DMS79 (cell line): ENCODE results near the gene ERFL.

Source experiments
- DNase-seq: peaks from one replicate; lab custom pipeline; 2025; lab: John Stamatoyannopoulos, UW

Gene ERFL

GRCh38 chr19:41928221-41928683 lies at the start of gene ERFL:
Gene ERFL, minus strand, starts transcription at chr19:41928449. Its CDS starts 15,530 bp downstream, at chr19:41912919.
- no peak for DNase-seq

- DNase-seq = no peak
Observed at GRCh38 chr19:41977916-41978315, 49.7 kb upstream of the ERFL start.

GRCh38 chr19:41974652-41975051 lies 46.4 kb upstream of the ERFL start:
- DNase-seq = no peak

- no peak for DNase-seq
Observed at GRCh38 chr19:41971363-41971762, 43.1 kb upstream of the ERFL start.

- DNase-seq = no peak
Observed at GRCh38 chr19:41969772-41970458, 41.7 kb upstream of the ERFL start.

GRCh38 chr19:41968751-41969595 lies 40.7 kb upstream of the ERFL start:
- DNase-seq = no peak

- DNase-seq = no peak
Observed at GRCh38 chr19:41967054-41967783, 39.0 kb upstream of the ERFL start.

- DNase-seq = no peak
Observed at GRCh38 chr19:41965106-41965505, 36.9 kb upstream of the ERFL start.

GRCh38 chr19:41960973-41961372 lies 32.7 kb upstream of the ERFL start:
- DNase-seq = no peak

- peak; percentile 91 for DNase-seq
Observed at GRCh38 chr19:41959056-41960053, 31.1 kb upstream of the ERFL start, which contains the start of gene RABAC1. Gene RABAC1, minus strand, starts transcription at chr19:41959321. Its CDS starts 29 bp downstream, at chr19:41959292.

- DNase-seq = peak; percentile 42
Observed at GRCh38 chr19:41958367-41959055, 30.3 kb upstream of the ERFL start.

GRCh38 chr19:41957838-41958366 lies 29.7 kb upstream of the ERFL start:
- peak; percentile 82 for DNase-seq

- DNase-seq = no peak
Observed at GRCh38 chr19:41957161-41957837, 29.1 kb upstream of the ERFL start.

- DNase-seq = no peak
Observed at GRCh38 chr19:41956621-41957020, 28.4 kb upstream of the ERFL start.

GRCh38 chr19:41955521-41955920 lies 27.3 kb upstream of the ERFL start:
- no peak for DNase-seq

GRCh38 chr19:41951686-41952172 lies 23.5 kb upstream of the ERFL start:
- peak; percentile 24 for DNase-seq

GRCh38 chr19:41947091-41947490 lies 18.8 kb upstream of the ERFL start:
- DNase-seq = no peak

- DNase-seq = no peak
Observed at GRCh38 chr19:41945135-41945766, 17.0 kb upstream of the ERFL start.

- no peak for DNase-seq
Observed at GRCh38 chr19:41944336-41944735, 16.1 kb upstream of the ERFL start.
